A549 (cell line): ENCODE measurements around the gene MSANTD3. TPM values are rescaled to one million over a fixed set of nuclear protein-coding genes. Genes with fewer than 3 reads are reported as not detected.

Source experiments
- ATAC-seq, 2 experiments: fragments of 200-7000 bp in 1 of 2; fragments of >200 bp in 1 of 2; cut with Nextera tagmentation in 1 of 2; cut with Tn5 transposase in 1 of 2; 3 replicates each; pipeline versions ENCODE4 v1.8.0 to v1.9.1; 2018 to 2020; ENCODE audit warnings: mild to moderate bottlenecking in 1 of 2, moderate library complexity in 1 of 2
- CTCF ChIA-PET: fragments of 300-600 bp; sonication (Branson Sonifier 250); formaldehyde crosslinking; extraction: SDS; loops from one replicate; lab custom pipeline; 2021; ENCODE audit warnings: antibody characterized with exemption, inconsistent platforms; lab: Yijun Ruan, JAX
- POLR2A ChIA-PET: fragments of 350-600 bp; formaldehyde crosslinking; extraction: SDS; loops from one replicate; lab custom pipeline; 2021; ENCODE audit warnings: antibody characterized with exemption, inconsistent platforms; lab: Yijun Ruan, JAX
- DNase-seq, 2 experiments: peaks; one replicate each; pipeline versions ENCODE4 v3.0.0 to v3.0.0-alpha.2; 2011 to 2016; ENCODE audit warnings: low read depth in 1 of 2, low spot score in 1 of 2
- FAIRE-seq: peaks from 2 replicates; lab custom pipeline; 2011; peaks lifted over from hg19 to GRCh38; lab: Jason Lieb, UNC
- H3K27ac ChIP-seq, 2 experiments: fragments of >200 bp; sonication (Bioruptor Twin); formaldehyde crosslinking; 3 replicates each; pipeline ENCODE4 v1.5.1; 2016 to 2017
- H3K4me1 ChIP-seq: fragments of >200 bp; sonication (Bioruptor Twin); formaldehyde crosslinking; 3 replicates; pipeline ENCODE4 v1.6.1; 2016
- H3K4me2 ChIP-seq: fragments of >200 bp; sonication (Bioruptor Twin); formaldehyde crosslinking; 3 replicates; pipeline ENCODE4 v1.6.1; 2016
- H3K4me3 ChIP-seq: fragments of >200 bp; sonication (Bioruptor Twin); formaldehyde crosslinking; 3 replicates; pipeline ENCODE4 v1.5.1; 2016
- H3K9me3 ChIP-seq: fragments of >200 bp; sonication (Bioruptor Twin); formaldehyde crosslinking; 3 replicates; pipeline ENCODE4 v1.6.1; 2016
- BCL3 ChIP-seq: fragments of >200 bp; sonication (Bioruptor Twin); formaldehyde crosslinking; IDR thresholded peaks from 3 replicates; pipeline ENCODE4 v1.6.1; 2016
- CBX2 ChIP-seq: fragments of 200-600 bp; sonication (generic); IDR thresholded peaks from 2 replicates; pipeline ENCODE4 v1.6.1; 2016; ENCODE audit warnings: low read depth, mild to moderate bottlenecking, borderline replicate concordance
- E2F6 ChIP-seq: IDR thresholded peaks from 2 replicates; pipeline ENCODE4 v1.6.1; 2012; ENCODE audit warnings: low read depth, borderline replicate concordance
- EHF ChIP-seq: fragments of 250-450 bp; sonication (Bioruptor Pico); IDR thresholded peaks from 2 replicates; pipeline ENCODE4 v1.5.0; 2020; ENCODE audit warnings: mild to moderate bottlenecking
- FOSL2 ChIP-seq, 2 experiments: fragments of 450-650 bp in 1 of 2; fragments of >200 bp in 1 of 2; sonication (Bioruptor Twin) in 1 of 2; formaldehyde crosslinking; IDR thresholded peaks; 2 replicates each; pipeline versions ENCODE4 v1.5.0 to v1.6.1; 2016 to 2020; ENCODE audit warnings: mild to moderate bottlenecking in 1 of 2, moderate library complexity in 1 of 2
- HOXB13 ChIP-seq: fragments of 250-450 bp; sonication (Bioruptor Pico); IDR thresholded peaks from 2 replicates; pipeline ENCODE4 v1.5.0; 2020; ENCODE audit warnings: low read depth, mild to moderate bottlenecking, moderate library complexity
- JUN ChIP-seq, 2 experiments: fragments of >200 bp; sonication (Bioruptor Twin); formaldehyde crosslinking; IDR thresholded peaks; 2 replicates in 1 of 2; 3 replicates in 1 of 2; pipeline ENCODE4 v1.6.1; 2016 to 2017
- JUNB ChIP-seq: fragments of >200 bp; sonication (Bioruptor Twin); formaldehyde crosslinking; IDR thresholded peaks from 2 replicates; pipeline ENCODE4 v1.6.1; 2016
- MAFK ChIP-seq: fragments of 450-650 bp; IDR thresholded peaks from 2 replicates; pipeline ENCODE4 v1.6.1; 2014; ENCODE audit not compliant: partially characterized antibody
- MAX ChIP-seq: IDR thresholded peaks from 2 replicates; pipeline ENCODE4 v1.6.1; 2012
- MAZ ChIP-seq: fragments of 150-350 bp; IDR thresholded peaks from 2 replicates; pipeline ENCODE4 v1.6.1; 2014; ENCODE audit warnings: antibody characterized with exemption, low read depth, low read length, borderline replicate concordance
- MYC ChIP-seq: IDR thresholded peaks from 2 replicates; pipeline ENCODE4 v1.6.1; 2012; ENCODE audit warnings: mild to moderate bottlenecking, inconsistent platforms, low read length, improper control_type of control experiment, borderline replicate concordance
- NFE2L2 ChIP-seq: fragments of 150-350 bp; conservative IDR thresholded peaks from 2 replicates; pipeline ENCODE4 v1.6.1; 2014; ENCODE audit warnings: low read length
- PBX3 ChIP-seq: IDR thresholded peaks from 2 replicates; pipeline ENCODE4 v1.6.1; 2012
- PHF8 ChIP-seq: fragments of 200-600 bp; sonication (generic); IDR thresholded peaks from 2 replicates; pipeline ENCODE4 v1.6.1; 2016; ENCODE audit warnings: low read depth, mild to moderate bottlenecking, antibody characterized with exemption, moderate library complexity, borderline replicate concordance
- POLR2A ChIP-seq: IDR thresholded peaks from 2 replicates; pipeline ENCODE4 v1.6.1; 2012; ENCODE audit warnings: mild to moderate bottlenecking, low read length
- RAD21 ChIP-seq, 2 experiments: fragments of >200 bp in 1 of 2; sonication (Bioruptor Twin) in 1 of 2; formaldehyde crosslinking in 1 of 2; IDR thresholded peaks in 1 of 2; conservative IDR thresholded peaks in 1 of 2; 2 replicates in 1 of 2; 3 replicates in 1 of 2; pipeline ENCODE4 v1.6.1; 2012 to 2018; ENCODE audit warnings: inconsistent platforms in 1 of 2
- RCOR1 ChIP-seq: fragments of 150-350 bp; IDR thresholded peaks from 2 replicates; pipeline ENCODE4 v1.6.1; 2014; ENCODE audit warnings: antibody characterized with exemption, low read length, low read depth
- TFCP2L1 ChIP-seq: fragments of 250-450 bp; sonication (Bioruptor Pico); IDR thresholded peaks from 2 replicates; pipeline ENCODE4 v1.5.0; 2021; ENCODE audit warnings: mild to moderate bottlenecking
- TP53 ChIP-seq: fragments of 250-450 bp; sonication (Bioruptor Pico); IDR thresholded peaks from 2 replicates; pipeline ENCODE4 v1.5.0; 2021; ENCODE audit warnings: mild to moderate bottlenecking, moderate library complexity
- ZFP36 ChIP-seq: fragments of 450-650 bp; IDR thresholded peaks from 2 replicates; pipeline ENCODE4 v1.6.1; 2014; ENCODE audit warnings: borderline replicate concordance; ENCODE audit not compliant: partially characterized antibody
- WGBS: methylation state at CpG from one replicate; pipeline ENCODE4 v1.1.6; 2017; ENCODE audit errors: missing lambda C conversion rate; 5-methylcytosine and 5-hydroxymethylcytosine counted together
- polyA minus RNA-seq: library from RNA; depleted of rRNA, polyadenylated mRNA; stranded (reverse); fragments of >200 nt; gene quantifications from 2 replicates; pipeline ENCODE4 v1.2.3, GENCODE V29; 2011; rRNA and poly(A)+ RNA removed
- polyA plus RNA-seq, 4 experiments: library from polyadenylated mRNA; depleted of rRNA in 3 of 4; stranded (reverse); fragments of >200 nt; fragmentation: RNase III in 1 of 4; extraction: RNeasy Plus Mini Kit Qiagen cat#74134 plus additional on column Dnase treatment in 1 of 4; gene quantifications; 2 replicates in 3 of 4; 3 replicates in 1 of 4; pipeline ENCODE4 v1.2.3, GENCODE V29; 2011 to 2017
- TF ChIP-seq, protein P1 (sequence below): fragments of 250-450 bp; sonication (Bioruptor Pico); IDR thresholded peaks from 2 replicates; pipeline ENCODE4 v1.5.0; 2020; ENCODE audit warnings: low read depth, mild to moderate bottlenecking, moderate library complexity
- TF ChIP-seq, protein P2 (sequence below): fragments of >200 bp; sonication (Bioruptor Twin); formaldehyde crosslinking; IDR thresholded peaks from 3 replicates; pipeline ENCODE4 v1.5.1; 2016

MSANTD3 gene, protein sequence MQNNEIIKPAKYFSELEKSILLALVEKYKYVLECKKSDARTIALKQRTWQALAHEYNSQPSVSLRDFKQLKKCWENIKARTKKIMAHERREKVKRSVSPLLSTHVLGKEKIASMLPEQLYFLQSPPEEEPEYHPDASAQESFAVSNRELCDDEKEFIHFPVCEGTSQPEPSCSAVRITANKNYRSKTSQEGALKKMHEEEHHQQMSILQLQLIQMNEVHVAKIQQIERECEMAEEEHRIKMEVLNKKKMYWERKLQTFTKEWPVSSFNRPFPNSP
- 48.3 and 66.7 TPM in 2 replicates for polyA plus RNA-seq (2011; rRNA removed)
- 46.7 and 47.7 TPM in 2 replicates for polyA plus RNA-seq (2012; cell fraction: cytosol; rRNA removed)
- polyA plus RNA-seq (2012; cell fraction: nucleus; rRNA removed), result 20.2 and 27.2 TPM in 2 replicates
- 43.5 to 50.1 TPM (median 43.8 TPM) in 3 replicates for polyA plus RNA-seq (2017; fragmentation: RNase III; extraction: RNeasy Plus Mini Kit Qiagen cat#74134 plus additional on column Dnase treatment)
- 28.4 and 32.2 TPM in 2 replicates for polyA minus RNA-seq

DNA sequence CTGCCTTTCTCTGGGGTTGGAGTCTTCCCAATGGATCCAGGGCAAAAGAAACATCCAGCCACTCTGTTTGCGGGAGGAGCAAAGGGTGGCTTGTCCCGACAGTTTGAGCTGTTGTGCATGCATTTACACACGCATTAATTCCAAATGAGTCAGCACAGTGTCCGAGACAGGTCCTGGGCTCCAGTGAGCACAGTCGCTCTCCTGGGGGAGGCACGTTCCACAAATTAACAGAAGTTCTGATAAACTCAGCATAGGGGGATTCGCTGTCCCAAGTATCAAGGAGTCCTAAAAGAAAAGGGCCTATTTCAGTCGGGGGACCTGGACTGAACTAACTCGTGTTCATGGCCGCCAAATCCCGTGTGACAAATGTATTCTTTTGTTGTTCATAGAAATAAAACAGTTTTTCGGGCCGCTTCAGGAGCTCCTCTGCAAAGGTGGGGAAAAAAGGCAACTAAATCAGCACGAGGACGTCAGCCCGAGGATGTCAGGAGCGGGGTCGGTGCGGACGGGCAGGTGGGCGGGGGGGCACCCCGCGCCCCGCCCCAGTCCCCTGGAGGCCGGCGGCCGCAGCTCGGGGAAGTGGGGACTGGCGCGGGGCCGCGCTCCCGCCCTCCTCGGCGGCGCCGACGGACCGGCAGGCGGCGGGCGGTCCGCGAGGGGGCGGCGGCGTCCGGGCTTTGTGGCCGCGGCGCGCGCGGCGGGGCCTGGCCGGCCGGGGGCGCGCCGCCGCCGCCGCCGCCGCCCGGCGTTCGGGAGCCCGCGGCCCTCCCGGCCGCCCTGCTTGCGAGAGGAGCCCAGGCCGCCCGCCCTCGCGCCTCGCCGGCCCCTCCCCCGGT is at the start of gene MSANTD3:
Gene MSANTD3, plus strand, starts transcription at position 614 of the 836 bp plus-strand sequence. CDS start 14,796 bp downstream, outside the sequence.
- peaks cover 30% of the 10 kb centered on the region for H3K4me1 ChIP-seq
- ChIA-PET CTCF (interaction anchor here (0.7 to 1.7 kb wide), 12 partner anchors 8 to 296 kb away, joined by 3 to 7 read pairs (median 3); no protein-coding TSS in a partner anchor), POLR2A (interaction anchor here (0.7 to 2.7 kb wide), 7 partner anchors 11 to 605 kb away, joined by 3 to 17 read pairs (median 3); partner anchors contain the start of genes NR4A3 and TEX10)
- peak within 1 kb of the TSS; percentile 96 for H3K4me2 ChIP-seq
- FAIRE-seq, result no peak
- TF ChIP-seq NFE2L2 (peak; percentile 24; the same call in 1 of the 2 replicates), MAX (peak; percentile 81), PHF8 (peak; percentile 69), PBX3 (0 out of 2 replicates have a peak, but pooled peaks have one; percentile 24), EHF (CRISPR knock-in tag) (0 out of 2 replicates have a peak, but pooled peaks have one; percentile 24), POLR2A (peak; percentile 27; the same call in 1 of the 2 replicates), FOSL2 (IDR thresholded peaks at IDR 0.05) (peak; percentile 47; the same call in 1 of the 2 replicates), FOSL2 (CRISPR knock-in tag; IDR thresholded peaks at IDR 0.05) (peak; percentile 82), BCL3 (peak; percentile 10; the same call in 1 of the 3 replicates), CBX2 (no peak), E2F6 (peak; percentile 37; the same call in 1 of the 2 replicates), TFCP2L1 (CRISPR knock-in tag) (0 out of 2 replicates have a peak, but pooled peaks have one; percentile 29), TP53 (CRISPR knock-in tag) (peak; percentile 79; the same call in 1 of the 2 replicates), JUN (IDR thresholded peaks at IDR 0.05) (peak in 1 of 2 experiments; percentile 52; a peak in 3 of 5 replicates), RCOR1 (no peak), MAZ (no peak), ZFP36 (no peak), JUNB (0 out of 2 replicates have a peak, but pooled peaks have one; percentile 17), MYC (0 out of 2 replicates have a peak, but pooled peaks have one; percentile 7), RAD21 (conservative IDR thresholded peaks at IDR 0.05 in 1 of 2, IDR thresholded peaks at IDR 0.05 in 1 of 2) (no peak), MAFK (peak; percentile 84), HOXB13 (CRISPR knock-in tag) (no peak)
- TF ChIP-seq, protein P1, sequence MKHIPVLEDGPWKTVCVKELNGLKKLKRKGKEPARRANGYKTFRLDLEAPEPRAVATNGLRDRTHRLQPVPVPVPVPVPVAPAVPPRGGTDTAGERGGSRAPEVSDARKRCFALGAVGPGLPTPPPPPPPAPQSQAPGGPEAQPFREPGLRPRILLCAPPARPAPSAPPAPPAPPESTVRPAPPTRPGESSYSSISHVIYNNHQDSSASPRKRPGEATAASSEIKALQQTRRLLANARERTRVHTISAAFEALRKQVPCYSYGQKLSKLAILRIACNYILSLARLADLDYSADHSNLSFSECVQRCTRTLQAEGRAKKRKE (CRISPR knock-in tag), result no peak
- TF ChIP-seq, protein P2, sequence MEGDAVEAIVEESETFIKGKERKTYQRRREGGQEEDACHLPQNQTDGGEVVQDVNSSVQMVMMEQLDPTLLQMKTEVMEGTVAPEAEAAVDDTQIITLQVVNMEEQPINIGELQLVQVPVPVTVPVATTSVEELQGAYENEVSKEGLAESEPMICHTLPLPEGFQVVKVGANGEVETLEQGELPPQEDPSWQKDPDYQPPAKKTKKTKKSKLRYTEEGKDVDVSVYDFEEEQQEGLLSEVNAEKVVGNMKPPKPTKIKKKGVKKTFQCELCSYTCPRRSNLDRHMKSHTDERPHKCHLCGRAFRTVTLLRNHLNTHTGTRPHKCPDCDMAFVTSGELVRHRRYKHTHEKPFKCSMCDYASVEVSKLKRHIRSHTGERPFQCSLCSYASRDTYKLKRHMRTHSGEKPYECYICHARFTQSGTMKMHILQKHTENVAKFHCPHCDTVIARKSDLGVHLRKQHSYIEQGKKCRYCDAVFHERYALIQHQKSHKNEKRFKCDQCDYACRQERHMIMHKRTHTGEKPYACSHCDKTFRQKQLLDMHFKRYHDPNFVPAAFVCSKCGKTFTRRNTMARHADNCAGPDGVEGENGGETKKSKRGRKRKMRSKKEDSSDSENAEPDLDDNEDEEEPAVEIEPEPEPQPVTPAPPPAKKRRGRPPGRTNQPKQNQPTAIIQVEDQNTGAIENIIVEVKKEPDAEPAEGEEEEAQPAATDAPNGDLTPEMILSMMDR, result peak; percentile 21; the same call in 2 of the 3 replicates
- peak within 1 kb of the TSS; percentile 99 to 100 for H3K27ac ChIP-seq
- peak within 1 kb of the TSS; percentile 89 for H3K4me3 ChIP-seq
- WGBS, result 0% methylated on average over 18 of the region's 80 CpGs
- H3K9me3 ChIP-seq, result no peaks in the 10 kb centered on the region
- DNase-seq, result peak; percentile 74 to 77
- peak; percentile 68 to 69 for ATAC-seq
